H1 (cell line): ENCODE measurements around the gene THEMIS. TPM values are rescaled to one million over a fixed set of nuclear protein-coding genes. Genes with fewer than 3 reads are reported as not detected.

ENCODE experiments used
- CBX5 ChIP-seq: fragments of 300-800, 300-1000 bp; sonication (generic); IDR thresholded peaks from 2 replicates; pipeline ENCODE4 v1.7.1; 2016; ENCODE audit warnings: antibody characterized with exemption, low read length, low read depth
- SIX5 ChIP-seq: IDR thresholded peaks from 2 replicates; pipeline ENCODE4 v1.6.1; 2011; ENCODE audit warnings: mild to moderate bottlenecking, low read depth, low read length
- polyA plus RNA-seq, 7 experiments: library from polyadenylated mRNA; depleted of rRNA in 3 of 7; stranded (reverse) in 5 of 7; unstranded in 2 of 7; fragments of >200 nt in 5 of 7; fragments of 200-250 nt in 2 of 7; gene quantifications; 1 replicate in 5 of 7; 2 replicates in 1 of 7; 4 replicates in 1 of 7; pipeline versions ENCODE4 v1.2.1 to v1.2.3, GENCODE V29; 2011 to 2013; ENCODE audit warnings: missing spikeins in 2 of 7, mixed read lengths in 2 of 7
- total RNA-seq: library from RNA; stranded (reverse); fragmentation: NEBNext Ultra II Directional; extraction: Animal tissue kit (Norgen Biotek cat#: 25700); gene quantifications from 2 replicates; pipeline ENCODE4 v1.2.1, GENCODE V29; 2021
- TF ChIP-seq, protein P1 (sequence below): fragments of 300-600 bp; sonication (generic); IDR thresholded peaks from 2 replicates; pipeline ENCODE4 v1.7.1; 2012; ENCODE audit warnings: low read length, moderate library complexity, mild to moderate bottlenecking, inconsistent platforms; ENCODE audit not compliant: insufficient replicate concordance

THEMIS gene
- total and polyA plus RNA-seq, 2 of the 8 experiments (the other 6 are each of a cell fraction or from before 2014, with no cell fraction given): not detected

DNA sequence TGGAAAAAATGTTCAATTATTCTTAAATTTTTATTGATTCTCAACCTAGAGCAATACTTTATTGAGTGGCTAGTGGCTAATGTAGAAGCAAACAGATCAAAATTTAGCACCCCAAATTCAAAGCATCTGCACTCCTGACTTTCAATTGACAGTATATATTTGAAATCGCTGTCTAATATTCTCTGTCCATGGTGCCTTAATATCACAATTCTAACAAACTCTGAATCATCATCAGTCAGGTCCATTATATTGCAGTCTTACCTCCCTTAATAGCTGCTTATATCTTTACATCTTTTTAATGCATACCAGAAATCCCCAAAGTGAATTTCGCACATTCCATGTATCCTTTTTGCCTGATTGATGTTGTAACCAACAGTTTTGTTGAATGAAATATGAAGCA is 134.9 kb downstream of the THEMIS start (continued):
- TF ChIP-seq, protein P1, sequence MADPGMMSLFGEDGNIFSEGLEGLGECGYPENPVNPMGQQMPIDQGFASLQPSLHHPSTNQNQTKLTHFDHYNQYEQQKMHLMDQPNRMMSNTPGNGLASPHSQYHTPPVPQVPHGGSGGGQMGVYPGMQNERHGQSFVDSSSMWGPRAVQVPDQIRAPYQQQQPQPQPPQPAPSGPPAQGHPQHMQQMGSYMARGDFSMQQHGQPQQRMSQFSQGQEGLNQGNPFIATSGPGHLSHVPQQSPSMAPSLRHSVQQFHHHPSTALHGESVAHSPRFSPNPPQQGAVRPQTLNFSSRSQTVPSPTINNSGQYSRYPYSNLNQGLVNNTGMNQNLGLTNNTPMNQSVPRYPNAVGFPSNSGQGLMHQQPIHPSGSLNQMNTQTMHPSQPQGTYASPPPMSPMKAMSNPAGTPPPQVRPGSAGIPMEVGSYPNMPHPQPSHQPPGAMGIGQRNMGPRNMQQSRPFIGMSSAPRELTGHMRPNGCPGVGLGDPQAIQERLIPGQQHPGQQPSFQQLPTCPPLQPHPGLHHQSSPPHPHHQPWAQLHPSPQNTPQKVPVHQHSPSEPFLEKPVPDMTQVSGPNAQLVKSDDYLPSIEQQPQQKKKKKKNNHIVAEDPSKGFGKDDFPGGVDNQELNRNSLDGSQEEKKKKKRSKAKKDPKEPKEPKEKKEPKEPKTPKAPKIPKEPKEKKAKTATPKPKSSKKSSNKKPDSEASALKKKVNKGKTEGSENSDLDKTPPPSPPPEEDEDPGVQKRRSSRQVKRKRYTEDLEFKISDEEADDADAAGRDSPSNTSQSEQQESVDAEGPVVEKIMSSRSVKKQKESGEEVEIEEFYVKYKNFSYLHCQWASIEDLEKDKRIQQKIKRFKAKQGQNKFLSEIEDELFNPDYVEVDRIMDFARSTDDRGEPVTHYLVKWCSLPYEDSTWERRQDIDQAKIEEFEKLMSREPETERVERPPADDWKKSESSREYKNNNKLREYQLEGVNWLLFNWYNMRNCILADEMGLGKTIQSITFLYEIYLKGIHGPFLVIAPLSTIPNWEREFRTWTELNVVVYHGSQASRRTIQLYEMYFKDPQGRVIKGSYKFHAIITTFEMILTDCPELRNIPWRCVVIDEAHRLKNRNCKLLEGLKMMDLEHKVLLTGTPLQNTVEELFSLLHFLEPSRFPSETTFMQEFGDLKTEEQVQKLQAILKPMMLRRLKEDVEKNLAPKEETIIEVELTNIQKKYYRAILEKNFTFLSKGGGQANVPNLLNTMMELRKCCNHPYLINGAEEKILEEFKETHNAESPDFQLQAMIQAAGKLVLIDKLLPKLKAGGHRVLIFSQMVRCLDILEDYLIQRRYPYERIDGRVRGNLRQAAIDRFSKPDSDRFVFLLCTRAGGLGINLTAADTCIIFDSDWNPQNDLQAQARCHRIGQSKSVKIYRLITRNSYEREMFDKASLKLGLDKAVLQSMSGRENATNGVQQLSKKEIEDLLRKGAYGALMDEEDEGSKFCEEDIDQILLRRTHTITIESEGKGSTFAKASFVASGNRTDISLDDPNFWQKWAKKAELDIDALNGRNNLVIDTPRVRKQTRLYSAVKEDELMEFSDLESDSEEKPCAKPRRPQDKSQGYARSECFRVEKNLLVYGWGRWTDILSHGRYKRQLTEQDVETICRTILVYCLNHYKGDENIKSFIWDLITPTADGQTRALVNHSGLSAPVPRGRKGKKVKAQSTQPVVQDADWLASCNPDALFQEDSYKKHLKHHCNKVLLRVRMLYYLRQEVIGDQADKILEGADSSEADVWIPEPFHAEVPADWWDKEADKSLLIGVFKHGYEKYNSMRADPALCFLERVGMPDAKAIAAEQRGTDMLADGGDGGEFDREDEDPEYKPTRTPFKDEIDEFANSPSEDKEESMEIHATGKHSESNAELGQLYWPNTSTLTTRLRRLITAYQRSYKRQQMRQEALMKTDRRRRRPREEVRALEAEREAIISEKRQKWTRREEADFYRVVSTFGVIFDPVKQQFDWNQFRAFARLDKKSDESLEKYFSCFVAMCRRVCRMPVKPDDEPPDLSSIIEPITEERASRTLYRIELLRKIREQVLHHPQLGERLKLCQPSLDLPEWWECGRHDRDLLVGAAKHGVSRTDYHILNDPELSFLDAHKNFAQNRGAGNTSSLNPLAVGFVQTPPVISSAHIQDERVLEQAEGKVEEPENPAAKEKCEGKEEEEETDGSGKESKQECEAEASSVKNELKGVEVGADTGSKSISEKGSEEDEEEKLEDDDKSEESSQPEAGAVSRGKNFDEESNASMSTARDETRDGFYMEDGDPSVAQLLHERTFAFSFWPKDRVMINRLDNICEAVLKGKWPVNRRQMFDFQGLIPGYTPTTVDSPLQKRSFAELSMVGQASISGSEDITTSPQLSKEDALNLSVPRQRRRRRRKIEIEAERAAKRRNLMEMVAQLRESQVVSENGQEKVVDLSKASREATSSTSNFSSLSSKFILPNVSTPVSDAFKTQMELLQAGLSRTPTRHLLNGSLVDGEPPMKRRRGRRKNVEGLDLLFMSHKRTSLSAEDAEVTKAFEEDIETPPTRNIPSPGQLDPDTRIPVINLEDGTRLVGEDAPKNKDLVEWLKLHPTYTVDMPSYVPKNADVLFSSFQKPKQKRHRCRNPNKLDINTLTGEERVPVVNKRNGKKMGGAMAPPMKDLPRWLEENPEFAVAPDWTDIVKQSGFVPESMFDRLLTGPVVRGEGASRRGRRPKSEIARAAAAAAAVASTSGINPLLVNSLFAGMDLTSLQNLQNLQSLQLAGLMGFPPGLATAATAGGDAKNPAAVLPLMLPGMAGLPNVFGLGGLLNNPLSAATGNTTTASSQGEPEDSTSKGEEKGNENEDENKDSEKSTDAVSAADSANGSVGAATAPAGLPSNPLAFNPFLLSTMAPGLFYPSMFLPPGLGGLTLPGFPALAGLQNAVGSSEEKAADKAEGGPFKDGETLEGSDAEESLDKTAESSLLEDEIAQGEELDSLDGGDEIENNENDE: no peak
- no peak for TF ChIP-seq SIX5
- TF ChIP-seq CBX5: no peak
